ENCODE data around the gene BARD1.

Gene BARD1

GRCh38 chr2:214679736-214680135 lies 129.7 kb downstream of the BARD1 start:
- DNase-seq (ENCODE audit: low read depth, low spot score) = no peak

GRCh38 chr2:214676421-214677089 lies 132.9 kb downstream of the BARD1 start:
- DNase-seq (ENCODE audit: low read depth, low spot score) = no peak
- TF ChIP-seq SUZ12 (IDR thresholded peaks at IDR 0.05; ENCODE audit: extremely low read depth, insufficient read depth, insufficient read length) = no peak
- TF ChIP-seq ZNF274 (IDR thresholded peaks at IDR 0.05; ENCODE audit: low read depth, low read length) = no peak
- no peak for TF ChIP-seq YY1 (IDR thresholded peaks at IDR 0.05; ENCODE audit: insufficient read depth, insufficient read length)
- no peaks in the 10 kb centered on the region for H3K27me3 ChIP-seq (ENCODE audit: insufficient read depth, insufficient read length)
- H3K4me1 ChIP-seq (ENCODE audit: insufficient read depth, insufficient read length) = no peaks in the 10 kb centered on the region
- H3K9ac ChIP-seq (ENCODE audit: insufficient read length, low read depth) = no peak overlapping the region
- no peaks in the 10 kb centered on the region for H3K9me3 ChIP-seq (ENCODE audit: insufficient read depth, low read length)
- H3K4me3 ChIP-seq (ENCODE audit: insufficient read length, low read depth) = no peak overlapping the region
- H3K36me3 ChIP-seq (ENCODE audit: insufficient read depth, insufficient read length, low read length) = no peaks in the 10 kb centered on the region

More at GRCh38 chr2:214679736-214680135, 129.7 kb downstream of the BARD1 start:
- Histone ChIP-seq H3K27me3 (ENCODE audit: insufficient read depth, insufficient read length) (no peaks in the 10 kb centered on the region), H3K9me3 (ENCODE audit: insufficient read depth, low read length) (no peaks in the 10 kb centered on the region), H3K9ac (ENCODE audit: insufficient read length, low read depth) (no peak overlapping the region), H3K36me3 (ENCODE audit: insufficient read depth, insufficient read length, low read length) (no peaks in the 10 kb centered on the region), H3K4me3 (ENCODE audit: insufficient read length, low read depth) (no peak overlapping the region), H3K4me1 (ENCODE audit: insufficient read depth, insufficient read length) (no peaks in the 10 kb centered on the region)
- TF ChIP-seq ZNF274 (IDR thresholded peaks at IDR 0.05; ENCODE audit: low read depth, low read length) = no peak
- no peak for TF ChIP-seq SUZ12 (IDR thresholded peaks at IDR 0.05; ENCODE audit: extremely low read depth, insufficient read depth, insufficient read length)
- no peak for TF ChIP-seq YY1 (IDR thresholded peaks at IDR 0.05; ENCODE audit: insufficient read depth, insufficient read length)

Measured in NT2/D1 (cell line).